Loucy (cell line): ENCODE data around the gene RAB8A.

Experiments
- H2AFZ ChIP-seq: fragments of 200-600 bp; sonication (generic); 2 replicates; pipeline ENCODE4 v1.6.0; 2016; ENCODE audit warnings: antibody characterized with exemption, mild to moderate bottlenecking, low read length, moderate library complexity
- H3F3A ChIP-seq: fragments of 200-600 bp; 2 replicates; pipeline ENCODE4 v1.6.0; 2016; ENCODE audit warnings: antibody characterized with exemption, low read depth, mild to moderate bottlenecking
- H3K27me3 ChIP-seq: fragments of 200-600 bp; sonication (generic); 2 replicates; pipeline ENCODE4 v1.6.1; 2014; ENCODE audit warnings: low read length, mild to moderate bottlenecking; ENCODE audit not compliant: insufficient read depth, poor library complexity, severe bottlenecking
- H3K36me3 ChIP-seq: fragments of 200-600 bp; sonication (generic); 2 replicates; pipeline ENCODE4 v1.6.1; 2016; ENCODE audit warnings: low read length; ENCODE audit not compliant: insufficient read depth
- H3K4me1 ChIP-seq: fragments of 200-600 bp; sonication (generic); 2 replicates; pipeline ENCODE4 v1.5.1; 2014; ENCODE audit warnings: low read length, mild to moderate bottlenecking; ENCODE audit not compliant: insufficient read depth, poor library complexity, severe bottlenecking
- H3K4me2 ChIP-seq: fragments of 200-600 bp; sonication (generic); 2 replicates; pipeline ENCODE4 v1.6.0; 2014; ENCODE audit warnings: antibody characterized with exemption, low read length, low read depth, mild to moderate bottlenecking; ENCODE audit not compliant: poor library complexity, severe bottlenecking
- H3K4me3 ChIP-seq: fragments of 200-600 bp; sonication (generic); 2 replicates; pipeline ENCODE4 v1.5.1; 2014; ENCODE audit warnings: low read length, mild to moderate bottlenecking, mixed read lengths; ENCODE audit not compliant: poor library complexity, severe bottlenecking
- H3K79me2 ChIP-seq: fragments of 200-600 bp; sonication (generic); 2 replicates; pipeline ENCODE4 v1.6.1; 2014; ENCODE audit warnings: low read length; ENCODE audit not compliant: insufficient read depth
- H3K9ac ChIP-seq: fragments of 200-600 bp; sonication (generic); 2 replicates; pipeline ENCODE4 v1.6.0; 2014; ENCODE audit warnings: mild to moderate bottlenecking, low read depth, low read length, moderate library complexity; ENCODE audit not compliant: poor library complexity, severe bottlenecking
- H3K9me2 ChIP-seq: fragments of 200-600 bp; sonication (generic); replicated peaks from 2 replicates; pipeline ENCODE4 v1.6.1; 2016; ENCODE audit warnings: low read depth, low read length, mixed read lengths
- H3K9me3 ChIP-seq: fragments of 200-600 bp; sonication (generic); 2 replicates; pipeline ENCODE4 v1.6.1; 2014; ENCODE audit warnings: mild to moderate bottlenecking, antibody characterized with exemption, low read length, low read depth; ENCODE audit not compliant: insufficient read depth
- H4K20me1 ChIP-seq: fragments of 200-600 bp; sonication (generic); 2 replicates; pipeline ENCODE4 v1.6.0; 2014; ENCODE audit warnings: antibody characterized with exemption, low read length, mild to moderate bottlenecking; ENCODE audit not compliant: insufficient read depth, poor library complexity, severe bottlenecking
- CTCF ChIP-seq: fragments of 200-600 bp; sonication (generic); conservative IDR thresholded peaks from 2 replicates; pipeline ENCODE4 v1.5.1; 2014; ENCODE audit warnings: mild to moderate bottlenecking, antibody characterized with exemption, low read length
- EZH2phosphoT487 ChIP-seq: fragments of 200-600 bp; IDR thresholded peaks from 2 replicates; pipeline ENCODE4 v1.6.1; 2018; ENCODE audit warnings: antibody characterized with exemption, mild to moderate bottlenecking, moderate library complexity, borderline replicate concordance

RAB8A gene

DNA sequence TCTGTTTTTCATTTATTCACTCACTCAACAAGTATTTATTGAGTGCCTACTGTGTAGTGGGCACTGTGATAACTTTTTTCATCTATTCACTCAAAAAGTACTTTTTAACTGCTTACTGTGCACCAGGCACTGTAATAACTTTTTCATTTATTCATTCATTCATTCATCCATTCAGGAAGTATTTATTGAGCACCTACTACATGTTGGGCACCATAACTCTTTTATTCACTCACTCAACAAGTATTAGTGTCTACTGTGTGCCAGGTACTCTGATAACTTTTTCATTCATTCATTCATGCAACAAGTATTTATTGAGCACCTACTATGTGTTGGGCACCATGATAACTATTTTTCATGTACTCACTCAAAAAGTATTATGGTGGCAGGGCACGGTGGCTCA, 54.7 kb downstream of the RAB8A start:
- TF ChIP-seq EZH2phosphoT487 (no peak), CTCF (no peak)
- Histone ChIP-seq H3K27me3 (no peaks in the 10 kb centered on the region), H3K36me3 (no peaks in the 10 kb centered on the region), H3F3A (no peaks in the 10 kb centered on the region; the same call in 1 of the 2 replicates), H3K9ac (no peak overlapping the region), H3K9me2 (no peaks in the 10 kb centered on the region), H4K20me1 (no peaks in the 10 kb centered on the region), H3K4me2 (no peak overlapping the region), H2AFZ (no peak overlapping the region), H3K4me1 (peaks cover 22% of the 10 kb centered on the region), H3K4me3 (no peak overlapping the region), H3K9me3 (peaks cover 4% of the 10 kb centered on the region; the same call in 1 of the 2 replicates), H3K79me2 (no peaks in the 10 kb centered on the region)

GRCh38 chr19:16167055-16167454, 55.4 kb downstream of the RAB8A start:
- no peaks in the 10 kb centered on the region for H3K36me3 ChIP-seq
- H4K20me1 ChIP-seq: no peaks in the 10 kb centered on the region
- peaks cover 4% of the 10 kb centered on the region; the same call in 1 of the 2 replicates for H3K9me3 ChIP-seq
- no peaks in the 10 kb centered on the region for H3K27me3 ChIP-seq
- TF ChIP-seq EZH2phosphoT487 (no peak), CTCF (no peak)
- peaks cover 18% of the 10 kb centered on the region for H3K4me1 ChIP-seq
- H3K9me2 ChIP-seq: no peaks in the 10 kb centered on the region
- no peak overlapping the region for H3K9ac ChIP-seq
- no peaks in the 10 kb centered on the region; the same call in 1 of the 2 replicates for H3F3A ChIP-seq
- no peak overlapping the region for H3K4me2 ChIP-seq
- H3K4me3 ChIP-seq: no peak overlapping the region
- no peak overlapping the region for H2AFZ ChIP-seq
- no peaks in the 10 kb centered on the region for H3K79me2 ChIP-seq

GRCh38 chr19:16168465-16169081, 56.9 kb downstream of the RAB8A start:
- no peaks in the 10 kb centered on the region for H3K79me2 ChIP-seq
- H2AFZ ChIP-seq: peak overlapping the region; percentile 9; the same call in 1 of the 2 replicates
- H4K20me1 ChIP-seq: no peaks in the 10 kb centered on the region
- H3K9me2 ChIP-seq: no peaks in the 10 kb centered on the region
- TF ChIP-seq CTCF (no peak), EZH2phosphoT487 (no peak)
- no peaks in the 10 kb centered on the region; the same call in 1 of the 2 replicates for H3F3A ChIP-seq
- H3K4me3 ChIP-seq: peak overlapping the region; percentile 22
- peaks cover 28% of the 10 kb centered on the region for H3K4me1 ChIP-seq
- no peaks in the 10 kb centered on the region for H3K27me3 ChIP-seq
- H3K36me3 ChIP-seq: no peaks in the 10 kb centered on the region
- peak overlapping the region; percentile 59 for H3K4me2 ChIP-seq
- peak overlapping the region; percentile 55 for H3K9ac ChIP-seq
- H3K9me3 ChIP-seq: peaks cover 4% of the 10 kb centered on the region; the same call in 1 of the 2 replicates
